ENCODE results near the gene ATG14.
A peak's percentile ranks its signal among the peaks of the same experiment; 100 is the strongest.

The ATG14 gene

GRCh38 chr14:55404173-55404854 lies 7.3 kb downstream of the ATG14 start:
- no peaks in the 10 kb centered on the region for H3K4me1 ChIP-seq (ENCODE audit: control insufficient read depth, insufficient read depth, low read depth, low read length)
- no peaks in the 10 kb centered on the region for H3K9me3 ChIP-seq (ENCODE audit: control insufficient read depth, low read length)
- H2BK12ac ChIP-seq (ENCODE audit: low read length in 2 of 2): no peak overlapping the region
- H3K27ac ChIP-seq (ENCODE audit: low read length, poor library complexity, severe bottlenecking): no peak overlapping the region
- H2BK15ac ChIP-seq (ENCODE audit: low read depth, poor library complexity, severe bottlenecking): no peak overlapping the region
- peak overlapping the region; percentile 17 for H3K9ac ChIP-seq (ENCODE audit: low read length)
- peaks cover 4 to 6% of the 10 kb centered on the region in 2 experiments for H3K36me3 ChIP-seq (ENCODE audit: control insufficient read depth in 1 of 2, insufficient read depth in 2 of 2, low read depth in 1 of 2, low read length in 2 of 2)
- no peak overlapping the region for H4K91ac ChIP-seq (ENCODE audit: low read length)
- no peak overlapping the region for H2AK5ac ChIP-seq (ENCODE audit: low read length, severe bottlenecking)
- DNase-seq: no peak
- H2BK120ac ChIP-seq (ENCODE audit: low read depth, low read length): no peak overlapping the region
- no peaks in the 10 kb centered on the region for H3K27me3 ChIP-seq (ENCODE audit: control insufficient read depth in 1 of 2, insufficient read depth in 1 of 2, low read length in 2 of 2)
- no peak overlapping the region for H4K8ac ChIP-seq (ENCODE audit: low read length)
- no peak overlapping the region for H3K14ac ChIP-seq (ENCODE audit: low read length in 2 of 2)
- H3K4ac ChIP-seq (ENCODE audit: low read depth in 1 of 2, low read length in 2 of 2): no peak overlapping the region
- no peak overlapping the region for H2BK5ac ChIP-seq (ENCODE audit: low read depth, low read length, poor library complexity, severe bottlenecking)
- no peak overlapping the region for H3K18ac ChIP-seq (ENCODE audit: low read depth in 1 of 2, low read length in 2 of 2)
- H2AFZ ChIP-seq (ENCODE audit: low read depth, low read length): no peak overlapping the region
- no peak overlapping the region for H3K23ac ChIP-seq (ENCODE audit: low read length in 2 of 2)
- H3K4me3 ChIP-seq (ENCODE audit: insufficient read depth in 1 of 2, low read depth in 1 of 2, low read length in 2 of 2): no peak overlapping the region
- 92% methylated on average over 2 of the region's 5 CpGs for WGBS
- no peak overlapping the region for H3K4me2 ChIP-seq (ENCODE audit: low read length, poor library complexity, severe bottlenecking)
- peaks cover 26% of the 10 kb centered on the region for H3K79me1 ChIP-seq (replicated peaks; ENCODE audit: low read length, poor library complexity, severe bottlenecking)

GRCh38 chr14:55401751-55402150 lies 9.9 kb downstream of the ATG14 start:
- Histone ChIP-seq H3K27me3 (ENCODE audit: control insufficient read depth in 1 of 2, insufficient read depth in 1 of 2, low read length in 2 of 2) (no peaks in the 10 kb centered on the region), H3K9ac (ENCODE audit: low read length) (no peak overlapping the region), H3K4me3 (ENCODE audit: insufficient read depth in 1 of 2, low read depth in 1 of 2, low read length in 2 of 2) (no peak overlapping the region), H2BK12ac (ENCODE audit: low read length in 2 of 2) (no peak overlapping the region), H4K8ac (ENCODE audit: low read length) (no peak overlapping the region), H3K4ac (ENCODE audit: low read depth in 1 of 2, low read length in 2 of 2) (no peak overlapping the region), H2AK5ac (ENCODE audit: low read length, severe bottlenecking) (no peak overlapping the region), H3K9me3 (ENCODE audit: control insufficient read depth, low read length) (no peaks in the 10 kb centered on the region), H3K36me3 (ENCODE audit: control insufficient read depth in 1 of 2, insufficient read depth in 2 of 2, low read depth in 1 of 2, low read length in 2 of 2) (peaks cover 0 to under 1% of the 10 kb centered on the region in 2 experiments), H3K14ac (ENCODE audit: low read length in 2 of 2) (no peak overlapping the region), H4K91ac (ENCODE audit: low read length) (no peak overlapping the region), H3K23ac (ENCODE audit: low read length in 2 of 2) (peak overlapping the region in 1 of 2 experiments; percentile 32), H3K4me1 (ENCODE audit: control insufficient read depth, insufficient read depth, low read depth, low read length) (no peaks in the 10 kb centered on the region), H3K18ac (ENCODE audit: low read depth in 1 of 2, low read length in 2 of 2) (no peak overlapping the region), H2AFZ (ENCODE audit: low read depth, low read length) (no peak overlapping the region), H2BK5ac (ENCODE audit: low read depth, low read length, poor library complexity, severe bottlenecking) (no peak overlapping the region), H3K79me1 (replicated peaks; ENCODE audit: low read length, poor library complexity, severe bottlenecking) (peaks cover 19% of the 10 kb centered on the region), H2BK15ac (ENCODE audit: low read depth, poor library complexity, severe bottlenecking) (no peak overlapping the region), H3K4me2 (ENCODE audit: low read length, poor library complexity, severe bottlenecking) (no peak overlapping the region), H3K27ac (ENCODE audit: low read length, poor library complexity, severe bottlenecking) (no peak overlapping the region), H2BK120ac (ENCODE audit: low read depth, low read length) (no peak overlapping the region)
- DNase-seq: no peak
- WGBS: 95% methylated on average over 6 of the region's 6 CpGs

- H2BK15ac ChIP-seq (ENCODE audit: low read depth, poor library complexity, severe bottlenecking): no peak overlapping the region
- H3K14ac ChIP-seq (ENCODE audit: low read length in 2 of 2): no peak overlapping the region
- no peaks in the 10 kb centered on the region for H3K27me3 ChIP-seq (ENCODE audit: control insufficient read depth in 1 of 2, insufficient read depth in 1 of 2, low read length in 2 of 2)
- H2BK120ac ChIP-seq (ENCODE audit: low read depth, low read length): no peak overlapping the region
- H2AFZ ChIP-seq (ENCODE audit: low read depth, low read length): no peak overlapping the region
- no peak overlapping the region for H2BK12ac ChIP-seq (ENCODE audit: low read length in 2 of 2)
- H3K4me3 ChIP-seq (ENCODE audit: insufficient read depth in 1 of 2, low read depth in 1 of 2, low read length in 2 of 2): no peak overlapping the region
- no peak overlapping the region for H4K91ac ChIP-seq (ENCODE audit: low read length)
- WGBS: 86% methylated on average over 2 of the region's 2 CpGs
- no peak overlapping the region for H3K4ac ChIP-seq (ENCODE audit: low read depth in 1 of 2, low read length in 2 of 2)
- no peaks in the 10 kb centered on the region for H3K9me3 ChIP-seq (ENCODE audit: control insufficient read depth, low read length)
- H3K27ac ChIP-seq (ENCODE audit: low read length, poor library complexity, severe bottlenecking): no peak overlapping the region
- peaks cover 4 to 19% of the 10 kb centered on the region in 2 experiments for H3K36me3 ChIP-seq (ENCODE audit: control insufficient read depth in 1 of 2, insufficient read depth in 2 of 2, low read depth in 1 of 2, low read length in 2 of 2)
- H2BK5ac ChIP-seq (ENCODE audit: low read depth, low read length, poor library complexity, severe bottlenecking): no peak overlapping the region
- H3K79me1 ChIP-seq (replicated peaks; ENCODE audit: low read length, poor library complexity, severe bottlenecking): peaks cover 17% of the 10 kb centered on the region
- H3K23ac ChIP-seq (ENCODE audit: low read length in 2 of 2): no peak overlapping the region
- no peak for DNase-seq
- no peak overlapping the region for H4K8ac ChIP-seq (ENCODE audit: low read length)
- H3K9ac ChIP-seq (ENCODE audit: low read length): peak overlapping the region; percentile 31
- no peak overlapping the region for H3K4me2 ChIP-seq (ENCODE audit: low read length, poor library complexity, severe bottlenecking)
- no peaks in the 10 kb centered on the region for H3K4me1 ChIP-seq (ENCODE audit: control insufficient read depth, insufficient read depth, low read depth, low read length)
- H3K18ac ChIP-seq (ENCODE audit: low read depth in 1 of 2, low read length in 2 of 2): no peak overlapping the region
- no peak overlapping the region for H2AK5ac ChIP-seq (ENCODE audit: low read length, severe bottlenecking)
Observed at GRCh38 chr14:55399852-55400251, 11.8 kb downstream of the ATG14 start.

GRCh38 chr14:55399183-55399582 lies 12.4 kb downstream of the ATG14 start:
- DNase-seq: no peak
- no peak overlapping the region for H4K8ac ChIP-seq (ENCODE audit: low read length)
- no peak overlapping the region for H2BK120ac ChIP-seq (ENCODE audit: low read depth, low read length)
- no peak overlapping the region for H3K27ac ChIP-seq (ENCODE audit: low read length, poor library complexity, severe bottlenecking)
- H3K23ac ChIP-seq (ENCODE audit: low read length in 2 of 2): no peak overlapping the region
- H2AK5ac ChIP-seq (ENCODE audit: low read length, severe bottlenecking): no peak overlapping the region
- no peaks in the 10 kb centered on the region for H3K27me3 ChIP-seq (ENCODE audit: control insufficient read depth in 1 of 2, insufficient read depth in 1 of 2, low read length in 2 of 2)
- no peak overlapping the region for H3K4me3 ChIP-seq (ENCODE audit: insufficient read depth in 1 of 2, low read depth in 1 of 2, low read length in 2 of 2)
- H3K79me1 ChIP-seq (replicated peaks; ENCODE audit: low read length, poor library complexity, severe bottlenecking): peaks cover 18% of the 10 kb centered on the region
- no peak overlapping the region for H4K91ac ChIP-seq (ENCODE audit: low read length)
- H2BK5ac ChIP-seq (ENCODE audit: low read depth, low read length, poor library complexity, severe bottlenecking): no peak overlapping the region
- H3K9me3 ChIP-seq (ENCODE audit: control insufficient read depth, low read length): no peaks in the 10 kb centered on the region
- H3K4me2 ChIP-seq (ENCODE audit: low read length, poor library complexity, severe bottlenecking): no peak overlapping the region
- no peak overlapping the region for H2BK15ac ChIP-seq (ENCODE audit: low read depth, poor library complexity, severe bottlenecking)
- no peak overlapping the region for H3K18ac ChIP-seq (ENCODE audit: low read depth in 1 of 2, low read length in 2 of 2)
- H3K36me3 ChIP-seq (ENCODE audit: control insufficient read depth in 1 of 2, insufficient read depth in 2 of 2, low read depth in 1 of 2, low read length in 2 of 2): peaks cover 4 to 26% of the 10 kb centered on the region in 2 experiments
- no peak overlapping the region for H2AFZ ChIP-seq (ENCODE audit: low read depth, low read length)
- no peak overlapping the region for H2BK12ac ChIP-seq (ENCODE audit: low read length in 2 of 2)
- H3K4me1 ChIP-seq (ENCODE audit: control insufficient read depth, insufficient read depth, low read depth, low read length): no peaks in the 10 kb centered on the region
- H3K4ac ChIP-seq (ENCODE audit: low read depth in 1 of 2, low read length in 2 of 2): no peak overlapping the region
- H3K14ac ChIP-seq (ENCODE audit: low read length in 2 of 2): no peak overlapping the region
- H3K9ac ChIP-seq (ENCODE audit: low read length): peak overlapping the region; percentile 31
- WGBS: 100% methylated on average over 1 of the region's 1 CpG
